ENCODE results near the gene OR52B4. TPM values are rescaled to one million over a fixed set of nuclear protein-coding genes. Genes with fewer than 3 reads are reported as not detected.
A peak's percentile ranks its signal among the peaks of the same experiment; 100 is the strongest.
"Not testable (repeated sequence)": the region's sequence is repeated elsewhere in the genome, so short reads cannot be mapped to it uniquely, and the experiment has no call there.

OR52B4 gene
- total RNA-seq (under 1 TPM in 1 of 7 donors, not detected in 6; 0.30 TPM), polyA plus RNA-seq (not detected)
- long read RNA-seq, donor 1: 0 reads
- long read RNA-seq, donor 2: 0 reads
- long read RNA-seq, donor 3: 0 reads

DNA sequence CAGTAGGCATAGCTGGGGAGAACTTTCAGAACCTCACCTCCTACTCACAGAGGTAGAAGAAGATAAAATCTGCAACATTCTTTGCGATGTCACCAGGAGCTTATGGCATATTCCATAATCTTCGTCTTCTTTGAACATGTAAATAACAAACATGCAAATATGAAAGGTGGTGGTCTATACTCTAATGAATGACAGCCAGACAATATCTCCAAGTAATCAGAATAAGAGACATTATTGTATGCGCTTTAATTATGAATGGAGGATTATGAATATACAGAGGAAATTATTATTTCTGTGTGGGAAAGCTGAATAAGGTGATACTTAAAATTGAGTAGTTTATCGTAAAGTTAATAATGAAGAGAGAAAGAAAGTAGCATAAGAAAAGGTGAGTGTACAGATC is at the start of gene OR52B4:
TSS of gene OR52B4 (minus strand) at position 101 of the 400 bp plus-strand sequence. CDS start at position 10, 91 bp downstream.
- DNase-seq: no peak
- H3K27ac ChIP-seq: no peak within 1 kb of the TSS
- H3K27me3 ChIP-seq: no peaks in the 10 kb centered on the region
- no peaks in the 10 kb centered on the region for H3K9me3 ChIP-seq
- intact Hi-C loops (cut with DNase I): no loop called here
- H3K4me3 ChIP-seq: no peak within 1 kb of the TSS
- WGBS, 3 donors: 79 to 97% (median 92%) methylated on average over 4 of the region's 4 CpGs
- H3K36me3 ChIP-seq: no peaks in the 10 kb centered on the region
- TF ChIP-seq EP300 (IDR thresholded peaks at IDR 0.05) (no peak), POLR2A (IDR thresholded peaks at IDR 0.05) (no peak)
- TF ChIP-seq, protein P1, sequence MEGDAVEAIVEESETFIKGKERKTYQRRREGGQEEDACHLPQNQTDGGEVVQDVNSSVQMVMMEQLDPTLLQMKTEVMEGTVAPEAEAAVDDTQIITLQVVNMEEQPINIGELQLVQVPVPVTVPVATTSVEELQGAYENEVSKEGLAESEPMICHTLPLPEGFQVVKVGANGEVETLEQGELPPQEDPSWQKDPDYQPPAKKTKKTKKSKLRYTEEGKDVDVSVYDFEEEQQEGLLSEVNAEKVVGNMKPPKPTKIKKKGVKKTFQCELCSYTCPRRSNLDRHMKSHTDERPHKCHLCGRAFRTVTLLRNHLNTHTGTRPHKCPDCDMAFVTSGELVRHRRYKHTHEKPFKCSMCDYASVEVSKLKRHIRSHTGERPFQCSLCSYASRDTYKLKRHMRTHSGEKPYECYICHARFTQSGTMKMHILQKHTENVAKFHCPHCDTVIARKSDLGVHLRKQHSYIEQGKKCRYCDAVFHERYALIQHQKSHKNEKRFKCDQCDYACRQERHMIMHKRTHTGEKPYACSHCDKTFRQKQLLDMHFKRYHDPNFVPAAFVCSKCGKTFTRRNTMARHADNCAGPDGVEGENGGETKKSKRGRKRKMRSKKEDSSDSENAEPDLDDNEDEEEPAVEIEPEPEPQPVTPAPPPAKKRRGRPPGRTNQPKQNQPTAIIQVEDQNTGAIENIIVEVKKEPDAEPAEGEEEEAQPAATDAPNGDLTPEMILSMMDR (IDR thresholded peaks at IDR 0.05): no peak
- H3K4me1 ChIP-seq (ENCODE audit: insufficient read depth): no peaks in the 10 kb centered on the region

DNA sequence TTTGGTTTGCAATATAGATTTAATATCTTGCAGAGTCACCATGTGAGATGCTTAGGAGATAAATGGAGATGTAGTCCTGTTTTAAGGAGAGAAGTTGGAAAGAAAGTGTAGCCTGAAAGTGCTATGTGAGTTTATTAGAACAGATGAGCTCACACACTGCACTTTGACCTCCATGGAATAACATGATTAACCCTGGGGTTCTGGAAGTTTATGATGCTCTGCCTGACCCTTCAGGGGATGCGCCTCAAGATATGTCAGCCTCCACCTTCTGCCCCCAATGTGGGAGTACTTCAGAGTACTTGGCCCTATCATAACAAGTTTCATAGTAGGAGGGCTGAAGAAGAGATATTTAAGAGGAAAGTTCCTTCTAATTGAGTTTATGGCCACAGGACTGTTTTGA is 48.6 kb upstream of the OR52B4 start:
- no peaks in the 10 kb centered on the region for H3K9me3 ChIP-seq
- H3K4me3 ChIP-seq: no peak overlapping the region
- no peaks in the 10 kb centered on the region for H3K4me1 ChIP-seq (ENCODE audit: insufficient read depth)
- TF ChIP-seq POLR2A (IDR thresholded peaks at IDR 0.05) (no peak), EP300 (IDR thresholded peaks at IDR 0.05) (no peak)
- TF ChIP-seq, protein P1 (IDR thresholded peaks at IDR 0.05): no peak
- WGBS, 3 donors: 16 to 41% (median 35%) methylated on average over 1 of the region's 1 CpG
- no peak overlapping the region for H3K27ac ChIP-seq
- no peaks in the 10 kb centered on the region for H3K27me3 ChIP-seq
- intact Hi-C loops (cut with DNase I): no loop called here
- DNase-seq: no peak
- no peaks in the 10 kb centered on the region for H3K36me3 ChIP-seq

DNA sequence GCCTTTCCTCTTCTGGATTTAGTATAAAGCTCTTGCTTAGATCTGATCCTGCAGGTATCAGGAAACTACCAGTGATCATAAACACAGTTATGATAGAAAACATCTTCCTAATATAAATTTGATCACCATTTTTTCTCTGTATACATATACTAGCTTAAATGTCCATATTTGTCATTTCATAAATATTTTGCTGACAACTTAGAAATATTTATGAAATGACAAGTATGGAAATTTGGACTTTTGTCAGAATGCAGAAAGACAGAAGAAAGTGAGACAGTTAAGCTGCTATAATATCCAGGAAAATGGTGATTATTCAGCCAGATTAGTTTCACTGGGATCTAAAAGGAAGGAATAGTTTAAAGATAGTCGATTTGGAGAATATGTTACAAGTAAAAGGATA is 48.1 kb upstream of the OR52B4 start:
- no peaks in the 10 kb centered on the region for H3K36me3 ChIP-seq
- intact Hi-C loops (cut with DNase I): no loop called here
- H3K9me3 ChIP-seq: no peaks in the 10 kb centered on the region
- no peak for DNase-seq
- TF ChIP-seq POLR2A (IDR thresholded peaks at IDR 0.05): no peak
- no peak for TF ChIP-seq EP300 (IDR thresholded peaks at IDR 0.05)
- TF ChIP-seq, protein P1 (IDR thresholded peaks at IDR 0.05): no peak
- H3K27ac ChIP-seq: no peak overlapping the region
- no peaks in the 10 kb centered on the region for H3K4me1 ChIP-seq (ENCODE audit: insufficient read depth)
- H3K4me3 ChIP-seq: no peak overlapping the region
- no peaks in the 10 kb centered on the region for H3K27me3 ChIP-seq
- WGBS, 3 donors: 36 to 61% (median 39%) methylated on average over 1 of the region's 1 CpG

GRCh38 chr11:4406206-4406605 is 38.0 kb upstream of the OR52B4 start:
- DNase-seq; intact Hi-C loops (cut with DNase I); H3K27ac ChIP-seq; H3K27me3 ChIP-seq; H3K4me3 ChIP-seq; H3K9me3 ChIP-seq; H3K4me1 ChIP-seq (ENCODE audit: insufficient read depth); H3K36me3 ChIP-seq: not testable (repeated sequence)
- WGBS, 3 donors: 83 to 89% (median 86%) methylated on average over 6 of the region's 6 CpGs

DNA sequence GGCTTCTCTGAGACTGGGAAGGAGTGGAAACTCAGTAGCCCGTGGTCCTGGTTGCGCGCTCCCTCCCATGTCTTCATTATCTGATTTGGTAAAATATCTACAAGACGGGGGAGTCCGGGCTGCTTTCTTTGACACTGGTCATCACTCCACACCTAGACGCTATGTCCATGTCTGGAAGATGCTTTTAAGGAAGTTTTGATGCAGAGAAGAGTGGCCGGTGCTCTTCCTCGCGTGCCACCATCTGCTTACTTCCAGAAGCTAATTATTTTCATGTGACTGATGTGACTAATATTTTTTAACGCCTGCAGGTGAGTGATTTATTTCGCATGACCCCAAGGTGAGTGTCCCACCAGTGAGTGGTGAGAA is 25.7 kb upstream of the OR52B4 start:
- H3K36me3 ChIP-seq: no peaks in the 10 kb centered on the region
- H3K4me3 ChIP-seq: peak overlapping the region; percentile 90
- TF ChIP-seq, protein P1 (IDR thresholded peaks at IDR 0.05): no peak
- TF ChIP-seq POLR2A (IDR thresholded peaks at IDR 0.05): no peak
- no peak for TF ChIP-seq EP300 (IDR thresholded peaks at IDR 0.05)
- peak overlapping the region in 1 of 2 donors; percentile 67 for H3K27ac ChIP-seq
- H3K4me1 ChIP-seq (ENCODE audit: insufficient read depth): peaks cover 3% of the 10 kb centered on the region
- DNase-seq: no peak
- H3K27me3 ChIP-seq: no peaks in the 10 kb centered on the region
- no peaks in the 10 kb centered on the region for H3K9me3 ChIP-seq
- 16 to 17% (median 16%) methylated on average over 11 of the region's 11 CpGs for WGBS, 3 donors
- intact Hi-C loops (cut with DNase I): no loop called here

Data from ovary (tissue), 10 donors.